ENCODE measurements around the gene MCC. TPM values are rescaled to one million over a fixed set of nuclear protein-coding genes. Genes with fewer than 3 reads are reported as not detected.

Gene MCC
- total and polyA plus RNA-seq, 2 of the 4 experiments (the other 2 are of a cell fraction) = 5.0 to 20.6 TPM

GRCh38 chr5:113157886-113158285, 330.4 kb downstream of the MCC start:
- intact Hi-C loops (cut with micrococcal nuclease) (no loop called here), dilution Hi-C loops (cut with HindIII; ENCODE audit: low sequenced_read_pairs, unreplicated experiment) (no loop called here), in situ Hi-C loops (cut with MboI; ENCODE audit: low sequenced_read_pairs) (no loop called here)
- Histone ChIP-seq H3K9me1 (ENCODE audit: insufficient read depth, low read length) (peaks cover 7% of the 10 kb centered on the region; the same call in 1 of the 2 replicates), H3K4me1 (ENCODE audit: control insufficient read depth, insufficient read depth, low read length) (peaks cover 14% of the 10 kb centered on the region), H2AK9ac (replicated peaks; ENCODE audit: low read depth, low read length, poor library complexity) (no peak overlapping the region), H3K9ac (ENCODE audit: low read depth, low read length) (no peak overlapping the region), H2BK120ac (ENCODE audit: low read depth, low read length) (no peak overlapping the region), H3K4ac (ENCODE audit: low read depth, low read length) (no peak overlapping the region), H2AFZ (replicated peaks; ENCODE audit: low read length, poor library complexity) (no peak overlapping the region), H3K4me3 (ENCODE audit: insufficient read depth, low read depth, low read length) (no peak overlapping the region), H3K9me3 (ENCODE audit: control insufficient read depth, insufficient read depth, low read length) (no peaks in the 10 kb centered on the region), H3K79me1 (ENCODE audit: low read depth in 1 of 2, low read length in 2 of 2) (peaks cover 5 to 19% of the 10 kb centered on the region in 2 experiments; a peak in 3 of 4 replicates), H3K27ac (ENCODE audit: insufficient read depth, low read length) (no peak overlapping the region), H4K8ac (ENCODE audit: low read depth in 2 of 2, low read length in 2 of 2) (no peak overlapping the region), H3K36me3 (ENCODE audit: control insufficient read depth, insufficient read depth, low read length) (peaks cover 3% of the 10 kb centered on the region; the same call in 1 of the 2 replicates), H4K20me1 (ENCODE audit: insufficient read depth, low read length) (no peaks in the 10 kb centered on the region; the same call in 1 of the 2 replicates), H3K23ac (ENCODE audit: low read depth, low read length) (no peak overlapping the region), H3K4me2 (ENCODE audit: low read depth, low read length) (no peak overlapping the region), H4K5ac (ENCODE audit: low read depth, low read length) (no peak overlapping the region), H3K27me3 (ENCODE audit: control insufficient read depth, insufficient read depth, low read length) (no peaks in the 10 kb centered on the region), H2BK20ac (ENCODE audit: low read depth, low read length) (no peak overlapping the region), H2BK5ac (ENCODE audit: low read depth, low read length, poor library complexity, severe bottlenecking) (no peak overlapping the region), H3K18ac (ENCODE audit: low read depth, low read length) (no peak overlapping the region), H3K56ac (ENCODE audit: extremely low read depth, insufficient read depth, low read length) (no peak overlapping the region), H2BK15ac (ENCODE audit: low read depth, low read length) (no peak overlapping the region), H3K14ac (replicated peaks; ENCODE audit: low read depth, low read length) (no peak overlapping the region), H2AK5ac (ENCODE audit: low read depth, low read length) (0 out of 2 replicates have a peak overlapping the region, but pooled peaks have one; percentile 20), H4K91ac (ENCODE audit: insufficient read depth, low read depth, low read length) (no peak overlapping the region)
- no CpG with 5 or more reads among the region's 4 CpGs for WGBS, 2 experiments (ENCODE audit: extremely low coverage in 2 of 2, insufficient read length in 1 of 2)
- BruUV-seq (replicated peaks) = no TSS peak
- CTCF ChIA-PET = interaction anchor here (0.6 kb wide), 1 partner anchor 38 kb away, joined by 3 read pairs; no protein-coding TSS in a partner anchor
- POLR2A ChIA-PET (ENCODE audit: unreplicated experiment) = no interaction called here
- DNase-seq (no peak), ATAC-seq (ENCODE audit: low read depth) (no peak)
- TF ChIP-seq POLR2A (IDR thresholded peaks at IDR 0.05; ENCODE audit: low read depth, low read length) = no peak
- no peak for TF ChIP-seq SMC3 (IDR thresholded peaks at IDR 0.05; ENCODE audit: low read depth, low read length)
- no peak for TF ChIP-seq NFE2L2 (IDR thresholded peaks at IDR 0.05; ENCODE audit: low read depth, low read length)
- no peak for TF ChIP-seq MXI1 (IDR thresholded peaks at IDR 0.05; ENCODE audit: borderline replicate concordance, low read depth, low read length)
- no peak for TF ChIP-seq MAZ (IDR thresholded peaks at IDR 0.05; ENCODE audit: borderline replicate concordance, low read depth, low read length)
